ENCODE results near the gene TNS4. TPM values are rescaled to one million over a fixed set of nuclear protein-coding genes. Genes with fewer than 3 reads are reported as not detected.

The TNS4 gene
- total RNA-seq, 4 donors from 2014 or later = 2.2 TPM; not detected in 3

GRCh38 chr17:40469805-40470675 lies 31.4 kb downstream of the TNS4 start:
- Histone ChIP-seq H3K4me3 (no peak overlapping the region), H3K4me1 (peaks cover 2 to 46% (median 6%) of the 10 kb centered on the region in 3 donors), H3K27me3 (no peaks in the 10 kb centered on the region), H3K36me3 (no peaks in the 10 kb centered on the region), H3K27ac (peak overlapping the region in 1 of 4 donors; percentile 85), H3K9me3 (no peaks in the 10 kb centered on the region)
- WGBS, 2 donors (ENCODE audit: low coverage in 1 of 2) = 100% methylated on average over 1 of the region's 4 CpGs
- no peak for ATAC-seq
- TF ChIP-seq POLR2A (IDR thresholded peaks at IDR 0.05) (no peak), EP300 (IDR thresholded peaks at IDR 0.05) (no peak), POLR2AphosphoS5 (IDR thresholded peaks at IDR 0.05) (no peak), CTCF (IDR thresholded peaks at IDR 0.05) (no peak)

- no peaks in the 10 kb centered on the region for H3K27me3 ChIP-seq
- H3K4me3 ChIP-seq = no peak overlapping the region
- no peak for ATAC-seq
- no peak overlapping the region for H3K27ac ChIP-seq
- WGBS, 2 donors (ENCODE audit: low coverage in 1 of 2) = 85% methylated on average over 4 of the region's 7 CpGs; no CpG with 5 or more reads in 1 of the 2 donors
- no peak for TF ChIP-seq EP300 (IDR thresholded peaks at IDR 0.05)
- no peak for TF ChIP-seq CTCF (IDR thresholded peaks at IDR 0.05)
- TF ChIP-seq POLR2A (IDR thresholded peaks at IDR 0.05) = no peak
- TF ChIP-seq POLR2AphosphoS5 (IDR thresholded peaks at IDR 0.05) = no peak
- no peaks in the 10 kb centered on the region for H3K36me3 ChIP-seq
- no peaks in the 10 kb centered on the region for H3K9me3 ChIP-seq
- peaks cover 2 to 36% (median 6%) of the 10 kb centered on the region in 3 donors for H3K4me1 ChIP-seq
Measured at GRCh38 chr17:40468560-40468959, 32.9 kb downstream of the TNS4 start.

GRCh38 chr17:40467281-40467867 lies 34.0 kb downstream of the TNS4 start:
- Histone ChIP-seq H3K4me1 (peaks cover 2 to 37% (median 16%) of the 10 kb centered on the region in 3 donors), H3K4me3 (no peak overlapping the region), H3K36me3 (no peaks in the 10 kb centered on the region), H3K27me3 (no peaks in the 10 kb centered on the region), H3K27ac (no peak overlapping the region), H3K9me3 (no peaks in the 10 kb centered on the region)
- TF ChIP-seq CTCF (IDR thresholded peaks at IDR 0.05) (no peak), POLR2AphosphoS5 (IDR thresholded peaks at IDR 0.05) (no peak), EP300 (IDR thresholded peaks at IDR 0.05) (no peak), POLR2A (IDR thresholded peaks at IDR 0.05) (no peak)
- no CpG with 5 or more reads among the region's 2 CpGs for WGBS, 2 donors (ENCODE audit: low coverage in 1 of 2)
- ATAC-seq = no peak

GRCh38 chr17:40466298-40466971 lies 35.0 kb downstream of the TNS4 start:
- WGBS, 2 donors (ENCODE audit: low coverage in 1 of 2) = 90 to 91% methylated on average over 2 to 10 of the region's 11 CpGs
- Histone ChIP-seq H3K27ac (no peak overlapping the region), H3K4me3 (no peak overlapping the region), H3K4me1 (peaks cover 2 to 37% (median 25%) of the 10 kb centered on the region in 3 donors), H3K36me3 (no peaks in the 10 kb centered on the region), H3K27me3 (no peaks in the 10 kb centered on the region), H3K9me3 (no peaks in the 10 kb centered on the region)
- no peak for TF ChIP-seq CTCF (IDR thresholded peaks at IDR 0.05)
- TF ChIP-seq POLR2A (IDR thresholded peaks at IDR 0.05) = no peak
- TF ChIP-seq EP300 (IDR thresholded peaks at IDR 0.05) = no peak
- TF ChIP-seq POLR2AphosphoS5 (IDR thresholded peaks at IDR 0.05) = no peak
- no peak for ATAC-seq

All from gastroesophageal sphincter (tissue), 4 donors.